ENCODE data around the gene SLC14A1. TPM values are rescaled to one million over a fixed set of nuclear protein-coding genes. Genes with fewer than 3 reads are reported as not detected.

The SLC14A1 gene
- total and polyA plus RNA-seq, 2 of the 8 experiments (the other 6 are each of a cell fraction or from before 2014, with no cell fraction given), result 0.18 TPM; not detected in 1

DNA sequence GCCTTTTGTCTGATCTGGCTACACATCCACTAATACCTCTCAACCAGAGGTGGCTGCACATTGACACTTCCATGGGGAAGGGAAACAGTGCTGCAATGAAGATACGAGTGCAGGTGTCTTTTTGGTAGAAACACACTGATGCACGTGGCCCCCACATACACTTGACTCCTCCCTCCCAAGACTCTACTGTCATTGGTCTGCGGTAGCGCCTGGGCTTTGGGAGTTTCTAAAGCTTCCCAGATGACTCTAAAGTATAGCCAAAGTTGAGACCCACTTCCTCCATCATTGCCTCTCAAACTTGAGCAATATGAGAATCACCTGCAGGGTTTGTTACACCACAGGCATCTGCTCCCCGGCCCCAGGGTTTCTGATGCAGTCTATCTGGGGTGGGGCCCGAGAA is 11.0 kb downstream of the SLC14A1 start (continued):
- TF ChIP-seq, protein P1, sequence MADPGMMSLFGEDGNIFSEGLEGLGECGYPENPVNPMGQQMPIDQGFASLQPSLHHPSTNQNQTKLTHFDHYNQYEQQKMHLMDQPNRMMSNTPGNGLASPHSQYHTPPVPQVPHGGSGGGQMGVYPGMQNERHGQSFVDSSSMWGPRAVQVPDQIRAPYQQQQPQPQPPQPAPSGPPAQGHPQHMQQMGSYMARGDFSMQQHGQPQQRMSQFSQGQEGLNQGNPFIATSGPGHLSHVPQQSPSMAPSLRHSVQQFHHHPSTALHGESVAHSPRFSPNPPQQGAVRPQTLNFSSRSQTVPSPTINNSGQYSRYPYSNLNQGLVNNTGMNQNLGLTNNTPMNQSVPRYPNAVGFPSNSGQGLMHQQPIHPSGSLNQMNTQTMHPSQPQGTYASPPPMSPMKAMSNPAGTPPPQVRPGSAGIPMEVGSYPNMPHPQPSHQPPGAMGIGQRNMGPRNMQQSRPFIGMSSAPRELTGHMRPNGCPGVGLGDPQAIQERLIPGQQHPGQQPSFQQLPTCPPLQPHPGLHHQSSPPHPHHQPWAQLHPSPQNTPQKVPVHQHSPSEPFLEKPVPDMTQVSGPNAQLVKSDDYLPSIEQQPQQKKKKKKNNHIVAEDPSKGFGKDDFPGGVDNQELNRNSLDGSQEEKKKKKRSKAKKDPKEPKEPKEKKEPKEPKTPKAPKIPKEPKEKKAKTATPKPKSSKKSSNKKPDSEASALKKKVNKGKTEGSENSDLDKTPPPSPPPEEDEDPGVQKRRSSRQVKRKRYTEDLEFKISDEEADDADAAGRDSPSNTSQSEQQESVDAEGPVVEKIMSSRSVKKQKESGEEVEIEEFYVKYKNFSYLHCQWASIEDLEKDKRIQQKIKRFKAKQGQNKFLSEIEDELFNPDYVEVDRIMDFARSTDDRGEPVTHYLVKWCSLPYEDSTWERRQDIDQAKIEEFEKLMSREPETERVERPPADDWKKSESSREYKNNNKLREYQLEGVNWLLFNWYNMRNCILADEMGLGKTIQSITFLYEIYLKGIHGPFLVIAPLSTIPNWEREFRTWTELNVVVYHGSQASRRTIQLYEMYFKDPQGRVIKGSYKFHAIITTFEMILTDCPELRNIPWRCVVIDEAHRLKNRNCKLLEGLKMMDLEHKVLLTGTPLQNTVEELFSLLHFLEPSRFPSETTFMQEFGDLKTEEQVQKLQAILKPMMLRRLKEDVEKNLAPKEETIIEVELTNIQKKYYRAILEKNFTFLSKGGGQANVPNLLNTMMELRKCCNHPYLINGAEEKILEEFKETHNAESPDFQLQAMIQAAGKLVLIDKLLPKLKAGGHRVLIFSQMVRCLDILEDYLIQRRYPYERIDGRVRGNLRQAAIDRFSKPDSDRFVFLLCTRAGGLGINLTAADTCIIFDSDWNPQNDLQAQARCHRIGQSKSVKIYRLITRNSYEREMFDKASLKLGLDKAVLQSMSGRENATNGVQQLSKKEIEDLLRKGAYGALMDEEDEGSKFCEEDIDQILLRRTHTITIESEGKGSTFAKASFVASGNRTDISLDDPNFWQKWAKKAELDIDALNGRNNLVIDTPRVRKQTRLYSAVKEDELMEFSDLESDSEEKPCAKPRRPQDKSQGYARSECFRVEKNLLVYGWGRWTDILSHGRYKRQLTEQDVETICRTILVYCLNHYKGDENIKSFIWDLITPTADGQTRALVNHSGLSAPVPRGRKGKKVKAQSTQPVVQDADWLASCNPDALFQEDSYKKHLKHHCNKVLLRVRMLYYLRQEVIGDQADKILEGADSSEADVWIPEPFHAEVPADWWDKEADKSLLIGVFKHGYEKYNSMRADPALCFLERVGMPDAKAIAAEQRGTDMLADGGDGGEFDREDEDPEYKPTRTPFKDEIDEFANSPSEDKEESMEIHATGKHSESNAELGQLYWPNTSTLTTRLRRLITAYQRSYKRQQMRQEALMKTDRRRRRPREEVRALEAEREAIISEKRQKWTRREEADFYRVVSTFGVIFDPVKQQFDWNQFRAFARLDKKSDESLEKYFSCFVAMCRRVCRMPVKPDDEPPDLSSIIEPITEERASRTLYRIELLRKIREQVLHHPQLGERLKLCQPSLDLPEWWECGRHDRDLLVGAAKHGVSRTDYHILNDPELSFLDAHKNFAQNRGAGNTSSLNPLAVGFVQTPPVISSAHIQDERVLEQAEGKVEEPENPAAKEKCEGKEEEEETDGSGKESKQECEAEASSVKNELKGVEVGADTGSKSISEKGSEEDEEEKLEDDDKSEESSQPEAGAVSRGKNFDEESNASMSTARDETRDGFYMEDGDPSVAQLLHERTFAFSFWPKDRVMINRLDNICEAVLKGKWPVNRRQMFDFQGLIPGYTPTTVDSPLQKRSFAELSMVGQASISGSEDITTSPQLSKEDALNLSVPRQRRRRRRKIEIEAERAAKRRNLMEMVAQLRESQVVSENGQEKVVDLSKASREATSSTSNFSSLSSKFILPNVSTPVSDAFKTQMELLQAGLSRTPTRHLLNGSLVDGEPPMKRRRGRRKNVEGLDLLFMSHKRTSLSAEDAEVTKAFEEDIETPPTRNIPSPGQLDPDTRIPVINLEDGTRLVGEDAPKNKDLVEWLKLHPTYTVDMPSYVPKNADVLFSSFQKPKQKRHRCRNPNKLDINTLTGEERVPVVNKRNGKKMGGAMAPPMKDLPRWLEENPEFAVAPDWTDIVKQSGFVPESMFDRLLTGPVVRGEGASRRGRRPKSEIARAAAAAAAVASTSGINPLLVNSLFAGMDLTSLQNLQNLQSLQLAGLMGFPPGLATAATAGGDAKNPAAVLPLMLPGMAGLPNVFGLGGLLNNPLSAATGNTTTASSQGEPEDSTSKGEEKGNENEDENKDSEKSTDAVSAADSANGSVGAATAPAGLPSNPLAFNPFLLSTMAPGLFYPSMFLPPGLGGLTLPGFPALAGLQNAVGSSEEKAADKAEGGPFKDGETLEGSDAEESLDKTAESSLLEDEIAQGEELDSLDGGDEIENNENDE (IDR thresholded peaks at IDR 0.05; ENCODE audit: insufficient replicate concordance, low read length), result no peak
- TF ChIP-seq, protein P2, sequence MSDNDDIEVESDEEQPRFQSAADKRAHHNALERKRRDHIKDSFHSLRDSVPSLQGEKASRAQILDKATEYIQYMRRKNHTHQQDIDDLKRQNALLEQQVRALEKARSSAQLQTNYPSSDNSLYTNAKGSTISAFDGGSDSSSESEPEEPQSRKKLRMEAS (IDR thresholded peaks at IDR 0.05), result no peak
- TF ChIP-seq CBX8 (IDR thresholded peaks at IDR 0.05; ENCODE audit: borderline replicate concordance, low read depth, low read length), result no peak
- no peak for TF ChIP-seq JUND (IDR thresholded peaks at IDR 0.05; ENCODE audit: low read length)
